NK-92 treated with Interleukin-12 subunit alpha and Interleukin-12 subunit beta, amount 100 ng/mL, for 24 hours (cell line): Measurements from ENCODE around the gene FBXO10.
A peak's percentile ranks its signal among the peaks of the same experiment; 100 is the strongest.
"Not testable (repeated sequence)": the region's sequence is repeated elsewhere in the genome, so short reads cannot be mapped to it uniquely, and the experiment has no call there.

Experiments used
- DNase-seq: peaks from one replicate; lab custom pipeline; 2025; lab: John Stamatoyannopoulos, UW

The FBXO10 gene

GRCh38 chr9:37511016-37512010 lies 64.9 kb downstream of the FBXO10 start:
- DNase-seq, result no peak

GRCh38 chr9:37510053-37510452 lies 66.1 kb downstream of the FBXO10 start:
- DNase-seq, result not testable (repeated sequence)

GRCh38 chr9:37509536-37509935 lies 66.6 kb downstream of the FBXO10 start:
- DNase-seq, result no peak

GRCh38 chr9:37508834-37509206 lies 67.4 kb downstream of the FBXO10 start:
- DNase-seq, result no peak

GRCh38 chr9:37508135-37508833 lies 67.9 kb downstream of the FBXO10 start:
- no peak for DNase-seq

GRCh38 chr9:37507566-37508134 lies 68.5 kb downstream of the FBXO10 start:
- no peak for DNase-seq

- DNase-seq, result no peak
These were observed 71.6 kb downstream of the FBXO10 start for GRCh38 chr9:37504605-37505004.

GRCh38 chr9:37503736-37504135 lies 72.4 kb downstream of the FBXO10 start:
- DNase-seq, result peak; percentile 20

- no peak for DNase-seq
These were observed 74.1 kb downstream of the FBXO10 start for GRCh38 chr9:37501957-37502596.

- DNase-seq, result no peak
These were observed 76.9 kb downstream of the FBXO10 start for GRCh38 chr9:37499297-37499696.

- no peak for DNase-seq
These were observed 77.7 kb downstream of the FBXO10 start for GRCh38 chr9:37498457-37498856.

- no peak for DNase-seq
These were observed 78.9 kb downstream of the FBXO10 start for GRCh38 chr9:37497320-37497719.

- DNase-seq, result no peak
These were observed 80.2 kb downstream of the FBXO10 start for GRCh38 chr9:37496020-37496419.

GRCh38 chr9:37495571-37495970 lies 80.6 kb downstream of the FBXO10 start:
- DNase-seq, result no peak

GRCh38 chr9:37491939-37492338 lies 84.2 kb downstream of the FBXO10 start:
- DNase-seq, result no peak

GRCh38 chr9:37486616-37487548 lies 89.3 kb downstream of the FBXO10 start:
- no peak for DNase-seq

GRCh38 chr9:37486256-37486615 lies 89.9 kb downstream of the FBXO10 start:
- no peak for DNase-seq

GRCh38 chr9:37485389-37486255 lies 90.6 kb downstream of the FBXO10 start, which contains the start of gene POLR1E:
TSS of gene POLR1E (plus strand) at chr9:37485948. CDS start at chr9:37486048, 100 bp downstream.
- DNase-seq, result peak; percentile 96

GRCh38 chr9:37480759-37481158 lies 95.4 kb downstream of the FBXO10 start:
- no peak for DNase-seq

- DNase-seq, result not testable (repeated sequence)
These were observed 98.1 kb downstream of the FBXO10 start for GRCh38 chr9:37477987-37478619.
